Body of pancreas (tissue), 4 donors: ENCODE data around the gene SCPEP1. TPM values are rescaled to one million over a fixed set of nuclear protein-coding genes. Genes with fewer than 3 reads are reported as not detected.

ENCODE experiments used
- ATAC-seq: fragments of 150-250 bp; one replicate; pipeline ENCODE4 v1.9.1; 2016
- DNase-seq, 4 donors: peaks; one replicate each; pipeline ENCODE4 v3.0.0-alpha.2; 2019
- H3K27ac ChIP-seq, 4 donors: fragments of 200-600 bp; sonication (generic); 1 replicate in 3 of 4; 2 replicates in 1 of 4; pipeline versions ENCODE4 v1.5.1 to v1.6.1; 2016 to 2019; ENCODE audit warnings: mild to moderate bottlenecking in 1 of 4, mixed read lengths in 1 of 4, moderate library complexity in 1 of 4
- H3K27me3 ChIP-seq, 2 donors: fragments of 200-600 bp; sonication (generic); one replicate each; pipeline ENCODE4 v1.6.0; 2016; ENCODE audit warnings: mild to moderate bottlenecking in 1 of 2
- H3K36me3 ChIP-seq, 2 donors: fragments of 200-600 bp; sonication (generic); replicated peaks in 1 of 2; 2 replicates each; pipeline ENCODE4 v1.5.1; 2016; ENCODE audit warnings: low read depth in 2 of 2; ENCODE audit not compliant: insufficient read depth in 1 of 2
- H3K4me1 ChIP-seq: fragments of 200-600 bp; sonication (generic); one replicate; pipeline ENCODE4 v1.6.0; 2016
- H3K4me3 ChIP-seq, 2 donors: fragments of 200-600 bp; sonication (generic); 1 replicate in 1 of 2; 2 replicates in 1 of 2; pipeline ENCODE4 v1.5.1; 2016 to 2019
- H3K9me3 ChIP-seq, 3 donors: fragments of 200-600 bp; sonication (generic); 1 replicate in 2 of 3; 2 replicates in 1 of 3; pipeline ENCODE4 v1.5.1; 2016
- CTCF ChIP-seq, 7 experiments: fragments of 450-650 bp in 4 of 7; fragments of 200-600 bp in 3 of 7; sonication (generic) in 3 of 7; IDR thresholded peaks; one replicate each; pipeline ENCODE4 v1.5.1; 2016 to 2019; ENCODE audit warnings: antibody characterized with exemption in 7 of 7
- POLR2A ChIP-seq, 3 donors: fragments of 450-650 bp; IDR thresholded peaks; one replicate each; pipeline ENCODE4 v1.6.1; 2016; ENCODE audit warnings: antibody characterized with exemption in 3 of 3, mild to moderate bottlenecking in 2 of 3
- WGBS, 2 donors: methylation state at CpG; one replicate each; pipeline ENCODE4 v1.1.5; 2017; 5-methylcytosine and 5-hydroxymethylcytosine counted together
- intact Hi-C: fragments of 100-400 bp; cut with DNase I; formaldehyde crosslinking; loops from one replicate; pipeline ENCODE4 v1.15.1; 2023
- total RNA-seq, 2 donors: library from RNA; depleted of rRNA; stranded (reverse); fragments of >200 nt; gene quantifications; one replicate each; pipeline ENCODE4 v1.1.0, GENCODE V29; 2016

Gene SCPEP1
- total RNA-seq, 2 donors from 2014 or later, result 27.0 to 57.7 TPM

GRCh38 chr17:57027852-57028251, 49.9 kb downstream of the SCPEP1 start:
- H3K4me1 ChIP-seq, result peaks cover 13% of the 10 kb centered on the region
- intact Hi-C loops, result no loop called here
- no peaks in the 10 kb centered on the region for H3K36me3 ChIP-seq
- no peak for TF ChIP-seq CTCF (IDR thresholded peaks at IDR 0.05)
- no peak for TF ChIP-seq POLR2A (IDR thresholded peaks at IDR 0.05)
- no peak for DNase-seq
- H3K9me3 ChIP-seq, result no peaks in the 10 kb centered on the region
- H3K27ac ChIP-seq, result no peak overlapping the region
- H3K27me3 ChIP-seq, result no peaks in the 10 kb centered on the region
- H3K4me3 ChIP-seq, result no peak overlapping the region
- 80 to 95% methylated on average over 1 of the region's 1 CpG for WGBS, 2 donors
- ATAC-seq, result no peak

GRCh38 chr17:57032343-57032742, 54.4 kb downstream of the SCPEP1 start:
- no peaks in the 10 kb centered on the region for H3K36me3 ChIP-seq
- no peaks in the 10 kb centered on the region for H3K9me3 ChIP-seq
- H3K4me1 ChIP-seq, result peaks cover 56% of the 10 kb centered on the region
- no peak overlapping the region for H3K4me3 ChIP-seq
- intact Hi-C loops, result no loop called here
- ATAC-seq (peak; percentile 37), DNase-seq (peak; percentile 35 to 40 (median 38))
- no peaks in the 10 kb centered on the region for H3K27me3 ChIP-seq
- WGBS, 2 donors, result 55 to 66% methylated on average over 8 of the region's 8 CpGs
- H3K27ac ChIP-seq, result peak overlapping the region in 3 of 4 donors; percentile 51 to 74 (median 60)
- no peak for TF ChIP-seq POLR2A (IDR thresholded peaks at IDR 0.05)
- no peak for TF ChIP-seq CTCF (IDR thresholded peaks at IDR 0.05)

- intact Hi-C loops, result no loop called here
- H3K4me1 ChIP-seq, result peaks cover 65% of the 10 kb centered on the region
- ATAC-seq (peak; percentile 54), DNase-seq (peak; percentile 37 to 60 (median 49))
- peak overlapping the region in 3 of 4 donors; percentile 51 to 74 (median 60) for H3K27ac ChIP-seq
- no peaks in the 10 kb centered on the region for H3K9me3 ChIP-seq
- no peaks in the 10 kb centered on the region for H3K36me3 ChIP-seq
- 13 to 14% methylated on average over 3 of the region's 3 CpGs for WGBS, 2 donors
- TF ChIP-seq POLR2A (IDR thresholded peaks at IDR 0.05) (peak in 1 of 3 donors; percentile 21), CTCF (IDR thresholded peaks at IDR 0.05) (no peak)
- H3K4me3 ChIP-seq, result no peak overlapping the region
- no peaks in the 10 kb centered on the region for H3K27me3 ChIP-seq
Measured at GRCh38 chr17:57033296-57033695, 55.4 kb downstream of the SCPEP1 start.

- H3K4me3 ChIP-seq, result no peak overlapping the region
- DNase-seq, result no peak
- no peaks in the 10 kb centered on the region for H3K27me3 ChIP-seq
- WGBS, 2 donors, result 68 to 78% methylated on average over 10 of the region's 10 CpGs
- intact Hi-C loops, result no loop called here
- H3K4me1 ChIP-seq, result peaks cover 65% of the 10 kb centered on the region
- H3K9me3 ChIP-seq, result no peaks in the 10 kb centered on the region
- peak overlapping the region; percentile 68 to 85 (median 72) for H3K27ac ChIP-seq
- no peak for ATAC-seq
- TF ChIP-seq POLR2A (IDR thresholded peaks at IDR 0.05) (no peak), CTCF (IDR thresholded peaks at IDR 0.05) (no peak)
- H3K36me3 ChIP-seq, result no peaks in the 10 kb centered on the region
Measured at GRCh38 chr17:57034807-57035754, 57.1 kb downstream of the SCPEP1 start.
